ENCODE data around the gene EXOC6. TPM values are rescaled to one million over a fixed set of nuclear protein-coding genes. Genes with fewer than 3 reads are reported as not detected.

EXOC6 gene
- total RNA-seq = 10 to 100 TPM; 14.4 to 22.4 (median 16.8) TPM

- Histone ChIP-seq H3K27ac (peak within 1 kb of the TSS; percentile 39 to 92 (median 89)), H3K4me3 (peak within 1 kb of the TSS; percentile 50 to 88), H3K9me3 (no peaks in the 10 kb centered on the region), H3K36me3 (no peaks in the 10 kb centered on the region), H3K4me1 (peaks cover 0 to 22% (median 7%) of the 10 kb centered on the region in 3 donors), H3K27me3 (no peaks in the 10 kb centered on the region)
- TF ChIP-seq EP300 (IDR thresholded peaks at IDR 0.05) (no peak), POLR2A (IDR thresholded peaks at IDR 0.05) (peak; percentile 5 to 16), POLR2AphosphoS5 (IDR thresholded peaks at IDR 0.05) (peak; percentile 7), CTCF (IDR thresholded peaks at IDR 0.05) (peak in 1 of 4 experiments; percentile 42)
- ATAC-seq = peak; percentile 89
- WGBS, 2 donors (ENCODE audit: low coverage in 1 of 2) = no CpG with 5 or more reads among the region's 103 CpGs
Measured at GRCh38 chr10:92848441-92849233, at the start of gene EXOC6. Gene EXOC6, plus strand, starts transcription at chr10:92848520. Its CDS starts 14 bp downstream, at chr10:92848534.

GRCh38 chr10:92799568-92799967 is 48.8 kb upstream of the EXOC6 start:
- 55 to 64% methylated on average over 2 of the region's 2 CpGs for WGBS, 2 donors (ENCODE audit: low coverage in 1 of 2)
- TF ChIP-seq EP300 (IDR thresholded peaks at IDR 0.05) = no peak
- no peak for TF ChIP-seq POLR2AphosphoS5 (IDR thresholded peaks at IDR 0.05)
- TF ChIP-seq CTCF (IDR thresholded peaks at IDR 0.05) = no peak
- TF ChIP-seq POLR2A (IDR thresholded peaks at IDR 0.05) = no peak
- H3K36me3 ChIP-seq = no peaks in the 10 kb centered on the region
- no peak overlapping the region for H3K4me3 ChIP-seq
- no peak overlapping the region for H3K27ac ChIP-seq
- H3K27me3 ChIP-seq = no peaks in the 10 kb centered on the region
- no peaks in the 10 kb centered on the region for H3K9me3 ChIP-seq
- no peak for ATAC-seq
- H3K4me1 ChIP-seq = no peaks in the 10 kb centered on the region

- Histone ChIP-seq H3K36me3 (no peaks in the 10 kb centered on the region), H3K4me3 (no peak overlapping the region), H3K4me1 (no peaks in the 10 kb centered on the region), H3K9me3 (no peaks in the 10 kb centered on the region), H3K27ac (no peak overlapping the region), H3K27me3 (no peaks in the 10 kb centered on the region)
- 77 to 81% methylated on average over 5 of the region's 5 CpGs for WGBS, 2 donors (ENCODE audit: low coverage in 1 of 2)
- TF ChIP-seq CTCF (IDR thresholded peaks at IDR 0.05) = no peak
- no peak for TF ChIP-seq POLR2A (IDR thresholded peaks at IDR 0.05)
- no peak for TF ChIP-seq POLR2AphosphoS5 (IDR thresholded peaks at IDR 0.05)
- no peak for TF ChIP-seq EP300 (IDR thresholded peaks at IDR 0.05)
- no peak for ATAC-seq
Measured at GRCh38 chr10:92800134-92800733, 48.1 kb upstream of the EXOC6 start.

- Histone ChIP-seq H3K9me3 (no peaks in the 10 kb centered on the region), H3K27me3 (no peaks in the 10 kb centered on the region), H3K4me3 (no peak overlapping the region), H3K4me1 (no peaks in the 10 kb centered on the region), H3K36me3 (no peaks in the 10 kb centered on the region), H3K27ac (no peak overlapping the region)
- TF ChIP-seq CTCF (IDR thresholded peaks at IDR 0.05) (no peak), POLR2A (IDR thresholded peaks at IDR 0.05) (no peak)
- ATAC-seq = no peak
- WGBS, 2 donors (ENCODE audit: low coverage in 1 of 2) = 85 to 96% methylated on average over 4 to 6 of the region's 9 CpGs
Measured at GRCh38 chr10:92801978-92802872, 46.1 kb upstream of the EXOC6 start.
